HG02642 (cell line): Measurements from ENCODE around the gene MAN2A2.
A peak's percentile ranks its signal among the peaks of the same experiment; 100 is the strongest.

Source experiments
- ATAC-seq: cut with Tn5 transposase; IDR thresholded peaks from one replicate; pipeline ENCODE4 v1.9.1; 2021; ENCODE audit warnings: mild to moderate bottlenecking; ENCODE audit not compliant: unreplicated experiment, poor library complexity

The MAN2A2 gene

DNA sequence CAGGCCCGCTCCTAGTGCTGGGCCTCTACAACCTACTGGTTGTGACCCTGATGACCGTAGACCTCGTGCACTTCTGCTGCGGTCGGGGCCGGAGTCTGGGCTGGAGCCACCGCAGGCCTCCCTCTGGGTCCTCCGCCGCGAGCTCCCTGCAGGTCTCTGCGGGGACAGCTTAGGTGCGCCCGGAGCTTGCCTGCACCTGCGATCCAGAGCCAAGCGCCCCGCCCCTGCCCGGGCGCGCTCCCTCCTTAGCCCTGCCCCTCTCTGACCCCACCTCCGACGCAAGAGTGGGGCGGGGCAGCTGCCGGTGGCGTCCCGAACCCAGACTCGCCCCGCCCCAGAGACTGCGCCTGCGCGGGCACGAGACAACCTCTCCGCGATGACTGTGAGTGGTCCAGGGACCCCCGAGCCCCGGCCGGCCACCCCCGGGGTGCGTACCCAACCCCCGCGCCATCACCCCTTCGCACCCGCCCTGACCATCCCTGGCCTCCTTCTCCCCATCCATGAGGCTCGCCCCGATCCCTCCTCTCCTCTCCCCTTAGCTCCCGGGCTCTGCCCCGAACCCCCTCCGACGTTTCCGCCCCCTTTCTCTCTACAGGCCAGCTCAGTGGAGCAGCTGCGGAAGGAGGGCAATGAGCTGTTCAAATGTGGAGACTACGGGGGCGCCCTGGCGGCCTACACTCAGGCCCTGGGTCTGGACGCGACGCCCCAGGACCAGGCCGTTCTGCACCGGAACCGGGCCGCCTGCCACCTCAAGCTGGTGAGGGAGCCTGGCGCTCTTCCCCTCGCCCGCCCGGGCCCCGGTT, 32.0 kb downstream of the MAN2A2 start, which contains the start of gene UNC45A:
UNC45A (plus strand) TSS at position 337 of the 803 bp plus-strand sequence; CDS start at position 377, 40 bp downstream.
- peak; percentile 74 for ATAC-seq

DNA sequence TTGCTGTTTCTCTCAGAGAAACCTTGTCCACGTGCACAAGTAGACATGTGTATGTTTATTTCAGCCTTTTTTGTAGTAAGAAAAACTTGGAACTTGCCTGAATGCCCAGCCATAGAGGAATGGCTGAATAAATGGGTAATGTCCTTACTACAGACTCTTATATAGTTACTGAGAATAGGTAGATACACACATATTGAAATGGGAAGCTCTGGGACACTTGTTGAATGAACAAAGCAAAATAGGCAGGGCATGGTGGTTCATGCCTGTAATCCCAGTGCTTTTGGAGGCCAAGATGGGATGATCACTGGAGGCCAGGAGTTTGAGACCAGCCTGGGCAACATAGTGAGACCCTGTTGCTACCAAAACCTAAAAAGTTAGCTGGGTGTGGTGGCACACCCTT, 33.7 kb downstream of the MAN2A2 start:
- ATAC-seq: no peak

DNA sequence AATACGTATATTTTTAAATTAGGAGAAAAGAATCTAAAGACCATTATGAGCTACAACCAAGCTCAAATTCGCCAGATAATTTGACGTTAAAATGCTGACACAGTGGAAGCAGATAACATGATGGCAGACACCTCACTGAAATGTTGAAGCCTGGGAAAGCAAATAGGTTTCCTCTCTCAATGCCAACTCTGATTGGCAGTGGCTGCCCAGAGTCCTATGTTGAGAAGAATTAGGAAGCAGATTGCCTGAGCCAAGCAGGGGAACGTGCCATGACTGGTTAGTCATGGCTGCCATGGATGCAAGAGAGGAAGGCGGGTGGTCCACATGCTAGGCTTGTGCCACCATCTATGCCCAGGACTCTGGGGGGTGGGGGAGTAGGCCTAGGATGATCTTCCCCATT, 35.2 kb downstream of the MAN2A2 start:
- ATAC-seq: no peak

DNA sequence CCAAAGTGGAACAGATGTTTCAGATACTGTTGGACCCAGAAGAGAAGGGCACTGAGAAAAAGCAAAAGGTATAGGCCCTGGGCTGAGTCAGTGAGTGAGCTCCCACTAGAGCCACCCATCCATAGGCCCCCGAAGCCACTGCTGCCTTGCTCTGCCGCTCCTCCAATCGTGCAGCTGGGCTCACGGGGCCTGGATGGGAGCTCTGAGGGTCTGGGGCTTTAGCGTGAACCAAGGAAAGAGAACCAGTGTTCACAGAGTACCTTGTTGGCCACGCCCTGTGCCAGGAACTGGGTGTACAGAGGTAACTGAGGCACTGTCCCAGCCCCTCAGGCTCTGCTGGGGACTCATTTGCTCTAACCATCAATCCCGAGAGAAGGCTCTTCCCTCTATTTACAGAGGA, 36.7 kb downstream of the MAN2A2 start:
- no peak for ATAC-seq

DNA sequence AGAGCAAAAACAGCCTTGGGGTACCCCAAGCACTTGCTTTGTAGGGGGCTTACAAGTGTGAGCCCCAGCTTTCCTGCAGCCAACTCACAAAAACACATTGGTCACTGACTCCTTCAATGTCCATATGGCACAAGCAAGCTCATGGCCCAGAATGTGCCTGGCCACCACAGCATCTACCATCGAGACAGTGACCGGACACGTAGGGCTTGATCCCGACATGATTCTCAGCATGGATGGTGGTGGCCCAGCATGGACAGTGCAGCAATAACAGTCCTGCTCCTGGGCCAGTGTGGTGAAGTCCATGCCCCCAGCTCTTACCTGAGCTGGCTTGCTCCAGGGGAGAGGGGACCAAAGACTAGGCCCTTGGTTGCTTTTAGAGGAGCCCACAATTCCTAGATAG, 37.9 kb downstream of the MAN2A2 start:
- no peak for ATAC-seq

DNA sequence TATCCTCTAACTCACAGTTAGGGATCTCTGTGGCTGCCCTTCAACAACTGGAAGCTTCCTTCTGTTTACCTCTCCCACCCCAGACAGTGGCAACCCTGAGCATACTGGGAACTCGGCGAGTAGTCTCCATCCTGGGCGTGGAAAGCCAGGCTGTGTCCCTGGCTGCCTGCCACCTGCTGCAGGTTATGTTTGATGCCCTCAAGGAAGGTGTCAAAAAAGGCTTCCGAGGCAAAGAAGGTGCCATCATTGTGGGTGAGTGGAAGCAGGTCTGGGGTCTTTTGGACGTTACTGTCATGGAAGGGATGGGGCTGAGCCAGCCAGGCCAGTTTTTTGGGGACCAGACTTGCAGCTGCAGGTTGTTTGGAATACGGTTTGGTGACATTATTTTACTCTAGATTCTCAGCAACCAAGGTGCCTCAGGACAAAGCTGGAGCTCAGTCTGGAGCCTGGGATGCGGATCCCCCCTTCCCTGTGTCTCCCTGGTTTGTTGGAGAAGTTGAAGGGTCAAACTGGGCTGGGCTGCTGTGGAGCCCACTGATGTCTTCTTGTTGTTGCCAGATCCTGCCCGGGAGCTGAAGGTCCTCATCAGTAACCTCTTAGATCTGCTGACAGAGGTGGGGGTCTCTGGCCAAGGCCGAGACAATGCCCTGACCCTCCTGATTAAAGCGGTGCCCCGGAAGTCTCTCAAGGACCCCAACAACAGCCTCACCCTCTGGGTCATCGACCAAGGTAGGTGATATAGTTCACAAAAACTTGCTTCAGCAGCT, 39.4 kb downstream of the MAN2A2 start:
- no peak for ATAC-seq

DNA sequence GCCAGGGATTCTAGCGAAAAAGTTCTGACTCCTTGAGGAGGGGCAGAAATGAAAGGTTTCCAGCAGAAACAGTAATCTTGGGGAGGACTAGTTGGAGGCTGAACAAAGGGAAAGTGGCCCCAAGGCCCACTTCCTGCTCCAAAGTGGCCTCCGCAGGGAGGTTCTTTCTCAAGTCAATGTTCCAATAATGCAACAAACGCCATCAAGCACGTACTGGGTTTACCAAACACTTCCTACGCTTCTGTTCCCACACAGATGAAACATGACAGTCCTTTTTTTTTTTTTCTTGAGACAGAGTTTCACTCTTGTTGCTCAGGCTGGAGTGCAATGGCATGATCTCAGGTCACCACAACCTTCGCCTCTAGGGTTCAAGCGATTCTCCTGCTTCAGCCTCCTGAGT, 42.0 kb downstream of the MAN2A2 start:
- no peak for ATAC-seq

DNA sequence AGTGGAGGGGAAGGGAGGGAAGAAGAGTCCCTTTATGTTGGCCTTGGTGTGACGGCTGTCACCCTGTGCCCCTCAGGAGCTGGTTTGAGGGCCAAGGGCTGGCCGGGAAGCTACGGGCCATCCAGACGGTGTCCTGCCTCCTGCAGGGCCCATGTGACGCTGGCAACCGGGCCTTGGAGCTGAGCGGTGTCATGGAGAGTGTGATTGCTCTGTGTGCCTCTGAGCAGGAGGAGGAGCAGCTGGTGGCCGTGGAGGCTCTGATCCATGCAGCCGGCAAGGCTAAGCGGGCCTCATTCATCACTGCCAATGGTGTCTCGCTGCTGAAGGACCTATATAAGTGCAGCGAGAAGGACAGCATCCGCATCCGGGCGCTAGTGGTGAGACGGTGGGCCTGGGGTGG, 43.4 kb downstream of the MAN2A2 start:
- ATAC-seq: no peak

DNA sequence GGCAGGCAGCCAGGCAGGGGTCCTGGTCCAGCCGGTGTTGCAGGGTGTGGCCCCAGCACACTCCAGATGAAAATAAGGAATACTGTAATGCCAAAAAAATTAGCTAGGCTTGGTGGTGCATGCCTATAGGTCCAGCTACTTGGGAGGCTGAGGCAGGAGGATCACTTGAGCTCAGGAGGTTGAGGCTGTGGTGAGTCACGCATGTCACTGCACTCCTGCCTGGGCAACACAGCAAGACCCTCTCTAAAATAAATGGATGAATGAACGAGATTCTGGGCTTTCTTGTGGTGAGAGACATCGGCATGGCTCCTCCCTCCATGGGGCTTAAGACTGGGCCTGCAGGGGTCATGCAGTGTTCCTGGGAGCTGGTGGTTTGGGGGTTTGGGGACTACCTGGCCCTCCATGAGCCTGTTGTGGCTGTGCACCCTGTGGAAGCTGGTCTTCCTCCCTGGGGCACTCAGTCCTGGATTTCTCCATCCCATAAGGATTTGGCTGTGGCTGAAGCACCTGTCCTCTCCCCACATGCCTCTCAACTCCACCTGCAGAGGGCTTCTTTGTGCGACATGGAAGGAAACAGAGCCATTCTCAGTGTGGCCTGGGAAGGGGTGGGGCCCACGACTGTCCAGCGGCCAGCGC, 44.0 kb downstream of the MAN2A2 start:
- ATAC-seq: no peak

DNA sequence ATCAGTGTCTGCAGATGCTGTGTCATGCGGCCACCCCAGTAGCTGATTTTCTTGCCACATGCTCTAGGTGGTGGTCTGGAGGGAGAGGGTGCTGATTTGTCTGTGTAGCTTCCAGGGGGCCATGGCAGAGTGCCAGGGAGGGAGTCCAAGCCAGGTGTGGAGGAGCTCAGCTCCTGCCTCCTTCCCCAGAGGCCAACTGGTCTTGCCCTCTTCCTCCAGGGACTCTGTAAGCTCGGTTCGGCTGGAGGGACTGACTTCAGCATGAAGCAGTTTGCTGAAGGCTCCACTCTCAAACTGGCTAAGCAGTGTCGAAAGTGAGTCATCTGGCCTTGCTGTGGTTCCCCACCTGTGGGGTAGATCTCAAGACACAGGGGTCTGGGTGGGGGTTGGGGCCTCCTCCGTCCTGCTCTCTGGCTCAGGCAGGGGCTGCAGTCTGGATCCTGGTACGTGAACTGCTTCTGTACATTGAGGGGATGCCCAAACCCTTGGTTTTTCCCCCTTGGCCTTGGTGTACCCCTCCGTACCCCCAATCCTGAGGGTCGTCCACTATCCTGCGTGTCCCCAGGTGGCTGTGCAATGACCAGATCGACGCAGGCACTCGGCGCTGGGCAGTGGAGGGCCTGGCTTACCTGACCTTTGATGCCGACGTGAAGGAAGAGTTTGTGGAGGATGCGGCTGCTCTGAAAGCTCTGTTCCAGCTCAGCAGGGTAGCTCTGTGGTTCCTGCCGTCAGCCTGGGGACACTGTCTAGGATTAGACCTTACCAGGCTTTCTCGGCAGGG, 44.7 kb downstream of the MAN2A2 start:
- ATAC-seq: no peak

DNA sequence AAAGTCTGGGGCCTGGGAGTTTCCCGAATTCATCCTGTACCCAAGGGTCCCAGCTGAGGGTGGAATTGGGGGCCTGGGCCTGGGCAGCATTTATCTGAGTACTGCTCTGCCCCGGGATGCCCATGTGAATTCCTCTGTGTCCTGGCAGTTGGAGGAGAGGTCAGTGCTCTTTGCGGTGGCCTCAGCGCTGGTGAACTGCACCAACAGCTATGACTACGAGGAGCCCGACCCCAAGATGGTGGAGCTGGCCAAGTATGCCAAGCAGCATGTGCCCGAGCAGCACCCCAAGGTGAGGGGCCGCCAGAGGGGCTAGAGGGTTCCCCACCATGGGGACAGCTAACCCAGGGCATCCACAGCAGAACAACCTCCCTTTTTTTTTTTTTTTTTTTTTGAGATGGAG, 45.4 kb downstream of the MAN2A2 start:
- no peak for ATAC-seq

DNA sequence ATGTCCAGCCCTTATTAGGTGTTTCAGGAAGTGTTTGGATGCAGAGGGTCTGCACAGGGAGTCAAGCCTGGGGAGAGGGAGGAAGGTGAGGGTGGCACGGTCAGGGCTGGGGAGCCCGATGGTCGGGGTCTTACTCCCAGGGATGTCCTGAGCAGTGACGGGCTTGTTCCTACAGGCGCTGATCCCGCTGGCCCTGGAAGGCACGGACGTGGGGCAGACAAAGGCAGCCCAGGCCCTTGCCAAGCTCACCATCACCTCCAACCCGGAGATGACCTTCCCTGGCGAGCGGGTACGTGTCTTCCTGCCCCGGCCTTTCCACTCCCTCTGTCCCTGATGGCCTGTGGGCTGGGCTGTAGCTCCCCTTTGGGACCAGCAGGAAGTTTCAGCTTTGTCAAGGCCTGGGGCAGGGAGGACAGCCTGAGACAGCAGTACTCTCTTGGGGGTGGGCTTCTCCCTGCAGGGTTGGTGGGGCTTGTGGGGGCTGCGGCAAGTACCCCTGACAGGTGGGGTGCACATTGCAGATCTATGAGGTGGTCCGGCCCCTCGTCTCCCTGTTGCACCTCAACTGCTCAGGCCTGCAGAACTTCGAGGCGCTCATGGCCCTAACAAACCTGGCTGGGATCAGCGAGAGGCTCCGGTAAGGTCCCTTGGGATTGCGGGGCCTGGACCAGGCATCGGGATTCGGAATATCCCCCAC, 47.0 kb downstream of the MAN2A2 start:
- ATAC-seq: no peak

DNA sequence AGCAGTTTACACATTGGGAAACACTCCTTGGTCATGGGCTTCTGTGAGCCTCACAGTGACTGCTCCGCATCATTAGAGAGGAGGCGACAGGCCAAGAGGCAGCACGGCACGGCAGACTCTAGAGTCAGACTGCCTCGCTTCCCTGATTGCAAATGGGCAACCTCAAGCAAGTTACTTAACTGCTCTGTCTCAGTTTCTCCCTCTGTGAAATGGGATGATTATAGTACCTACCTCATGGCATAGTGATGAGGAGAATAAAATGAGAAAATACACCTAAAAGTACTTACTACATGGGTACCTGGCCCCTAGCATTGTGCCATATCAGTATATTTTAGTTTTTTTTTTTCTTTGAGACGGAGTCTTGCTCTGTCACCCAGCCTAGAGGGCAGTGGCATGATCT, 47.6 kb downstream of the MAN2A2 start:
- no peak for ATAC-seq

DNA sequence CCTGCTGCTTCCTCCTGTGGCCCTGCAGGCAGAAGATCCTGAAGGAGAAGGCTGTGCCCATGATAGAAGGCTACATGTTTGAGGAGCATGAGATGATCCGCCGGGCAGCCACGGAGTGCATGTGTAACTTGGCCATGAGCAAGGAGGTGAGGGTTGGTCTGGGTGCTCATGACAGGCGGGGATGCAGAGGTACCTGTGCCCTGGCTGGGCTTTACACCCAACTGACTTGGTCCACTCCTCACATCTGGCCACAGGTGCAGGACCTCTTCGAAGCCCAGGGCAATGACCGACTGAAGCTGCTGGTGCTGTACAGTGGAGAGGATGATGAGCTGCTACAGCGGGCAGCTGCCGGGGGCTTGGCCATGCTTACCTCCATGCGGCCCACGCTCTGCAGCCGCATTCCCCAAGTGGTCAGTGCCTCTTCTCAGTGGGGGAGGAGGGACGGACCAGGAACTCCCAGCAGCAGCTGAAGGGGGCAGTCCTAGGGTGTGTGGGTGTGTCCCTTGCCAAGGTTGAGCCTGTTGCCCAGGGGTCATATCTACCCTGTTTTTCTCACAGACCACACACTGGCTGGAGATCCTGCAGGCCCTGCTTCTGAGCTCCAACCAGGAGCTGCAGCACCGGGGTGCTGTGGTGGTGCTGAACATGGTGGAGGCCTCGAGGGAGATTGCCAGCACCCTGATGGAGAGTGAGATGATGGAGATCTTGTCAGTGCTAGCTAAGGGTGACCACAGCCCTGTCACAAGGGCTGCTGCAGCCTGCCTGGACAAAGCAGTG, 50.0 kb downstream of the MAN2A2 start:
- ATAC-seq: no peak

DNA sequence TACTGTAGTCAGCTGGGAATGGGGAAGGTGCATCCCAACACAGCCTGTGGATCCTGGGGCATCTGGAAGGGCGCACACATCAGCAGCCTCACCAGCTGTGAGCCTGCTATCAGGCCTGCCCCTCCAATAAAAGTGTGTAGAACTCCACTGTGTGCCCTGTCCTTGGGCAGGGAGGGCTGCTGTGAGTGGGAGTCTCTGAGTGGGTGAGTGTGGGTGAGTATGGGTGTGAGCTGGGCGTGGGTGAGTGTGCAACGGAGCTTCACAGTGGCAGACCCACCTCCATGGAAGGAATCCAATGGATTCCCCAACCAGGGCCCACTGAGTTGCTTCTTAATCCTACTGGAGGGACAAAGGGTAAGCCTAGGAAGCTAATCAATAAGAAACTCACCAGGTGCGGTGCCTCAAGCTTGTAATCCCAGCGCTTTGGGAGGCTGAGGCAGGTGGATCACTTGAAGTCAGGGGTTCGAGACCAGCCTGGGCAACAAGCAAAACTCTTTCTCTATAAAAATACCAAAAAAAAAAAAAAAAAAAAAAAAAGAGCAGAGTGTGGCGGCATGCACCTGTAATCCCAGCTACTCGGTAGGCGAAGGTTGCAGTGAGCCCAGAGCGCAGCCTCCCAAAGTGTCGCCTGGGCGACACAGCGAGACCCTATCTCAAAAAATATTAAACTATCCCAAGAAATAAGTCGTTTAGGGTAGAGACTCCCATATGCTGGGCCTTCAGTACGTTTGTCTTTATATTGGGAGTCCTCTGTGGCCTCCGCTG, 51.0 kb downstream of the MAN2A2 start:
- no peak for ATAC-seq

DNA sequence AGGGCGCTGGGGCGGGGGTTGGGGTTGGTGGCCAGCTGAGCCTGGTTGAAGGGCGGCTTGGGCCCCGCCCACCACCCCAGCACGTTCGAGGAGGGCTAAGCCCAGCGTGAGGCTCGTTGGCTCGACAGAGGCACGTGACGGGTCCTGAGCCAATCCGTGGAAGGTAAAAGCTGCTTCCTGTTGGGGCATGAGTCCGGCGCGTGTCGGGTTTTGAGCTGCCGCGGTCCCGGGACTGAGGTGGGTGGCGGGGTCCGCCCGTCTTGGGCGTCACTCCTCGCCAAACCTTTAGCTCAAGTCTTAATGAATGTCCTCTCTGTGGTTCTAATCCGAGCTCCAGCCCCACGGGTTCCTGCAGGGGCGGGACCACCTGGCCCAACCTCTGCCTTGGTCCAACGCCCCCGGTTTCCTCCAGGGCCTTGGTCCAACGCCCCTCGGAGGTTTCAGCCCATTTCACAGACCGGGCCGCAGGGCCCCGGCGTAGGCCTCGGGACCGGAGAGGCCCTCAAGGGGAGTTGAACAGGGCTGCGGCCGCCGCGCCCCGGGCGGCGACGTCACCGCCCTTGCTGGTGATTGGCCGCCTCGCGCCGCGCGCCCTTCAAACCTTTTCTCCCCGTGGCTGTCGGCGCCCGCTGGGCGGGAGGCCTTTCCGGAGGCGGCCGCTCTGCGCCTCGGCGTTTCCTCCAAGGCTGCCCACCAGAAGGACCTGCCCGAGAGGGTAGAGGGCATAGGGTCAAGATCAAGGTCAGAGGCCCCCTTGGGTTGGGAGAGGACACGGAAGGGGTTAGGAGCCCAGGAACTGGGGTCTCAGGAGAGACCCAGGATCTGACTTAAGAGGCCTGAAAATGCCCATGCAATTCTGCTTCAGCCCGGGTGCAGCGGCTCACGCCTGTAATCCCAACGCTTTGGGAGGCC, 51.9 kb downstream of the MAN2A2 start, which contains the start of gene RCCD1:
RCCD1 (plus strand) TSS at position 173 of the 912 bp plus-strand sequence. CDS start 1,851 bp downstream, outside the sequence.
- ATAC-seq: peak; percentile 93

DNA sequence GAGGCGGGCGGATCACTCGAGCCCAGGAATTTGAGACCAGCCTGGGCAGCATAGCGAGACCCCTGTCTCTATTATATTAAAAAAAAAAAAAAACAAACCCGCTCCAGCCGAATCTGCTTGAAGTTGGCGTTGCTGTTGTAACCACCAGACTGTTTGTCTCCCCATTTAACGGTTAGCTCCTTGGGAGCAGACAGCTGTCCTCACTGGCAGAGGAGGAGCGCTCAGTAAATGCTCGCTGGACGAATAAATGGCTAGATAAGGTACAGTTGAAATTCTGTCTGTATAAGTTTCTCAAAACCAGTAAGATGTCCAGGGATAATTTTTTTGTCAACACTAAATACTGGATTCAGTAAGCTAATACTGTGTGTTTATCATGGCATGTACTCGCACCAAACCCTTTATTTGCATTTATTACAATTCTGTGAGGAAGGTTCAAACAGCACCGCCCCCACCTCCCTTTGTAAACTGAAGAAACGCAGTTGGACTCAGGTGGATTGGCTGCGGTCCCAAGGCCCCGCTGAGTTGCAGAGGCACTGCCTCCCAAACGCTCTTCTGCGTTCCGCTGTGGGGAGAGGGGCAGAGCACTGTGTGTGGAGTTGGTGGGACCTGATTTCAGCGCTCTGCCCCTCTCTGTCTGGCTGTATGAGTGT, 52.6 kb downstream of the MAN2A2 start:
- no peak for ATAC-seq
